Activated CD8-positive, alpha-beta memory T cell treated with anti-CD3 and anti-CD28 coated beads, Interleukin-2, amount 10 ng/mL, durations not matched to agents 7 days and 5 days (primary cell): ENCODE data around the gene WDR4. TPM values are rescaled to one million over a fixed set of nuclear protein-coding genes. Genes with fewer than 3 reads are reported as not detected.
"Not testable (repeated sequence)": the region's sequence is repeated elsewhere in the genome, so short reads cannot be mapped to it uniquely, and the experiment has no call there.

Experiments
- ATAC-seq: fragments of 150-1000 bp; cut with Tn5 transposase; one replicate; pipeline ENCODE4 v1.10.0; 2021; ENCODE audit warnings: moderate library complexity
- CTCF ChIA-PET: fragments of 350-600 bp; sonication (Branson Sonifier 250); formaldehyde crosslinking; loops from one replicate; lab custom pipeline; 2021; ENCODE audit warnings: antibody characterized with exemption; lab: Charles Lee
- DNase-seq: peaks from one replicate; pipeline ENCODE4 v3.0.0-alpha.2; 2020
- H3K27ac Mint-ChIP-seq: one replicate; pipeline ENCODE4 v1.8.0; 2021; ENCODE audit warnings: mild to moderate bottlenecking, mixed read lengths
- H3K27me3 Mint-ChIP-seq: one replicate; pipeline ENCODE4 v1.8.0; 2021; ENCODE audit warnings: mixed read lengths
- H3K36me3 Mint-ChIP-seq: one replicate; pipeline ENCODE4 v1.8.0; 2021; ENCODE audit warnings: mild to moderate bottlenecking, mixed read lengths
- H3K4me1 Mint-ChIP-seq: one replicate; pipeline ENCODE4 v1.8.0; 2021; ENCODE audit warnings: mixed read lengths
- H3K4me3 Mint-ChIP-seq: one replicate; pipeline ENCODE4 v1.8.0; 2021; ENCODE audit warnings: mild to moderate bottlenecking, moderate library complexity, mixed read lengths
- H3K9me3 Mint-ChIP-seq: one replicate; pipeline ENCODE4 v1.8.0; 2022; ENCODE audit warnings: low read depth, mixed read lengths
- total RNA-seq, 2 experiments: library from RNA; stranded (reverse); gene quantifications; one replicate each; pipeline ENCODE4 v1.2.3, GENCODE V29; 2021

Gene WDR4
- total RNA-seq, 2 experiments from 2014 or later = 39.7 to 43.6 TPM

- Mint-ChIP-seq H3K9me3 (no peaks in the 10 kb centered on the region), H3K4me1 (no peaks in the 10 kb centered on the region), H3K4me3 (no peak overlapping the region), H3K27me3 (no peaks in the 10 kb centered on the region), H3K36me3 (peaks cover 30% of the 10 kb centered on the region), H3K27ac (no peak overlapping the region)
- ATAC-seq = no peak
- CTCF ChIA-PET = interaction anchor here (1.2 kb wide), 1 partner anchor 312 kb away, joined by 5 read pairs; no protein-coding TSS in a partner anchor
- no peak for DNase-seq
These were observed 25.9 kb upstream of the WDR4 start for GRCh38 chr21:42905195-42905594.

GRCh38 chr21:42903817-42904216 is 24.5 kb upstream of the WDR4 start:
- H3K36me3 Mint-ChIP-seq = peaks cover 28% of the 10 kb centered on the region

DNA sequence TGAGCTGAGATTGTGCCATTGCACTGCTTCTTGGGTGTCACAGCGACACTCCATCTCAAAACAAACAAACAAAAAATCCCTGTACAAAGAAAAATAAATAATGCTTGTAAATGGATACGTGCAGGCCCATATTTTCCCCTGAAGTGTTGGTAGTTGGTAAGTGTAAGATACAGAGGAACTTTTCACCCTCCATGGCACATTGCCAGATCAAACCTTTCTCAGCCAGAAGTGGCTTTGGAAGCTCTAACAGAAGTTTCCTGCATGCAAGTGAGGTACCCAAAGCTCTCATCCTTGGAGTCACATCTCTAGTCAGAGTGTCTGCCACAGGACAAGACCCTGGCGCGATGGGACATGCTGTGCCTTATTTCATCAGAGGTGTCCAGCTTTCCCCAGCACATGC is 21.1 kb upstream of the WDR4 start:
- Mint-ChIP-seq H3K27me3 (no peaks in the 10 kb centered on the region), H3K36me3 (peaks cover 29% of the 10 kb centered on the region), H3K4me3 (no peak overlapping the region), H3K9me3 (no peaks in the 10 kb centered on the region), H3K4me1 (no peaks in the 10 kb centered on the region), H3K27ac (no peak overlapping the region)
- ATAC-seq = no peak
- DNase-seq = no peak
- CTCF ChIA-PET = interaction anchor here (1.4 to 1.9 kb wide), 2 partner anchors 8 to 11 kb away, joined by 3 to 4 read pairs; partner anchors contain the start of gene NDUFV3

More at GRCh38 chr21:42903817-42904216, 24.5 kb upstream of the WDR4 start:
- no peaks in the 10 kb centered on the region for H3K9me3 Mint-ChIP-seq
- CTCF ChIA-PET = no interaction called here
- ATAC-seq = no peak
- no peak for DNase-seq
- no peaks in the 10 kb centered on the region for H3K4me1 Mint-ChIP-seq
- no peak overlapping the region for H3K4me3 Mint-ChIP-seq
- no peak overlapping the region for H3K27ac Mint-ChIP-seq
- H3K27me3 Mint-ChIP-seq = no peaks in the 10 kb centered on the region

- Mint-ChIP-seq H3K27ac (peak within 1 kb of the TSS; percentile 91), H3K36me3 (peaks cover 6% of the 10 kb centered on the region), H3K4me3 (peak within 1 kb of the TSS; percentile 84), H3K27me3 (no peaks in the 10 kb centered on the region), H3K4me1 (peaks cover 9% of the 10 kb centered on the region), H3K9me3 (no peaks in the 10 kb centered on the region)
- CTCF ChIA-PET = interaction anchor here (1.1 to 1.5 kb wide), 4 partner anchors 8 to 300 kb away, joined by 3 to 6 read pairs (median 4); no protein-coding TSS in a partner anchor
- ATAC-seq (peak; percentile 95), DNase-seq (peak; percentile 100)
These were observed 13.8 kb upstream of the WDR4 start, which contains the start of gene NDUFV3 for GRCh38 chr21:42892931-42893755. TSS of gene NDUFV3 (plus strand) at chr21:42893309. CDS start at chr21:42893334, 25 bp downstream.

DNA sequence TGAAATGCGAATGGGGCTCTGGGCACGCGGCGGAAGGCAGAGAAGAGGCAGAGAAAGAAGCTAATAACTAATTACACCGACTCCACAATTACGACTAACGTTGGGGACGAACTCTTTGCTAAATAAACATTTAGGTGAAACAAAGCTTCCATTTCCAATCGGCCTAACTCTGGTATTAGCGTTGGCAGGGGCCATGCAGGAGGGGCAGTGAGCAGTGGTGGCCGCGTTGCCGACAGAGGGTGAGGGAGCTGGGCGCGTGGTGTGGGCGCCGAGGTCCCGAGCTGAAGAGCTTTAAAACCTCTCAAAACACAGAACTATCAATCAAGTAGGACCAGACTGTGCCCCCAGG is 13.2 kb upstream of the WDR4 start:
- Mint-ChIP-seq H3K36me3 (peaks cover 2% of the 10 kb centered on the region), H3K27me3 (no peaks in the 10 kb centered on the region), H3K9me3 (no peaks in the 10 kb centered on the region), H3K4me3 (peak overlapping the region; percentile 84), H3K27ac (peak overlapping the region; percentile 91), H3K4me1 (peaks cover 9% of the 10 kb centered on the region)
- CTCF ChIA-PET = interaction anchor here (1.1 to 1.5 kb wide), 3 partner anchors 8 to 53 kb away, joined by 3 to 6 read pairs (median 4); no protein-coding TSS in a partner anchor
- ATAC-seq (no peak), DNase-seq (no peak)

DNA sequence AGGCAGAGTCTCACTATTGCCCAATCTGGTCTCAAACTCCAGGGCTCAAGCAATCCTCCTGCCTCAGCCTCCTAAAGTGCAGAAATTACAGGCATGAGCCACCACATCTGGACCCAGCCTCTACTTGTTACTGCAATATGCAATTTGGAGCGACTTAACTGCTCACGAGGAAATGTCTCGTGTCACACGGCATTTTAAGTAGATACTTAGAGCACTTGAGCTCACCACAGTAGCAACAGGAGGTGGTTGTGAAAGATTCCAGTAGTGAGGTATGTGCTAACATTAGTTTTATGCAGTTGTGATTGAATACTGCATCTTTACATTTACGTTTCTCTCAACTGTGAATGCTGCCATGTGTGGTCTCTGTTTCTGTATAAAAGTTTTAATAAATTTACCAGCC is 8.0 kb upstream of the WDR4 start:
- no peaks in the 10 kb centered on the region for H3K27me3 Mint-ChIP-seq
- ATAC-seq (no peak), DNase-seq (no peak)
- H3K4me3 Mint-ChIP-seq = no peak overlapping the region
- H3K36me3 Mint-ChIP-seq = no peaks in the 10 kb centered on the region
- no peak overlapping the region for H3K27ac Mint-ChIP-seq
- CTCF ChIA-PET = no interaction called here
- H3K9me3 Mint-ChIP-seq = no peaks in the 10 kb centered on the region
- H3K4me1 Mint-ChIP-seq = peaks cover 2% of the 10 kb centered on the region

GRCh38 chr21:42883921-42884320 is 4.6 kb upstream of the WDR4 start:
- Mint-ChIP-seq H3K4me3 (no peak overlapping the region), H3K4me1 (peaks cover 17% of the 10 kb centered on the region), H3K27ac (no peak overlapping the region), H3K27me3 (peaks cover 2% of the 10 kb centered on the region), H3K36me3 (peaks cover 6% of the 10 kb centered on the region), H3K9me3 (no peaks in the 10 kb centered on the region)
- ATAC-seq = no peak
- CTCF ChIA-PET = no interaction called here
- DNase-seq = no peak

- peaks cover 12% of the 10 kb centered on the region for H3K36me3 Mint-ChIP-seq
- no peaks in the 10 kb centered on the region for H3K9me3 Mint-ChIP-seq
- peak overlapping the region; percentile 92 for H3K4me3 Mint-ChIP-seq
- peaks cover 2% of the 10 kb centered on the region for H3K27me3 Mint-ChIP-seq
- DNase-seq (no peak), ATAC-seq (no peak)
- CTCF ChIA-PET = interaction anchor here (1.1 kb wide), 1 partner anchor 13 kb away, joined by 6 read pairs; the partner anchor contains the start of gene NDUFV3
- H3K4me1 Mint-ChIP-seq = peaks cover 29% of the 10 kb centered on the region
- peak overlapping the region; percentile 95 for H3K27ac Mint-ChIP-seq
These were observed 1.0 kb upstream of the WDR4 start for GRCh38 chr21:42880352-42880751.

DNA sequence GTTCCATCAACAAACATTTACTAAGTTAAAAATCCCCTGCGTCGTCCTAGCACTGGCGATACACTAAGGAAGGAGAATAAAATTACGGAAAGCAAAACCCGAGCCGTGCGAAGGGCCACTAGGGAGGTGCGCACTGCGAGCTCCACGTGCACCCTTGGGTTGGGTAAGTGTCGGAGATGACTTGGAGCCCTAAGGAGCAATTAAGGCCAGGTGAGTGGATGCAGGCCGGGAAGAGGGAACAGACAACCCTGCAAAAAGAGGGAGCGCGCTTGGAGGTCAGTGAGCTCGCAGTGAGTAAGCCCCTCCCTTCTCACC is 704 bp downstream of the WDR4 start:
- Mint-ChIP-seq H3K9me3 (no peaks in the 10 kb centered on the region), H3K4me3 (peak overlapping the region; percentile 92), H3K4me1 (peaks cover 29% of the 10 kb centered on the region), H3K27ac (peak overlapping the region; percentile 95), H3K36me3 (peaks cover 22% of the 10 kb centered on the region), H3K27me3 (peaks cover 2% of the 10 kb centered on the region)
- ATAC-seq (peak; percentile 9), DNase-seq (no peak)
- CTCF ChIA-PET = interaction anchor here (0.8 to 1.3 kb wide), 2 partner anchors 12 to 285 kb away, joined by 3 to 6 read pairs; no protein-coding TSS in a partner anchor

DNA sequence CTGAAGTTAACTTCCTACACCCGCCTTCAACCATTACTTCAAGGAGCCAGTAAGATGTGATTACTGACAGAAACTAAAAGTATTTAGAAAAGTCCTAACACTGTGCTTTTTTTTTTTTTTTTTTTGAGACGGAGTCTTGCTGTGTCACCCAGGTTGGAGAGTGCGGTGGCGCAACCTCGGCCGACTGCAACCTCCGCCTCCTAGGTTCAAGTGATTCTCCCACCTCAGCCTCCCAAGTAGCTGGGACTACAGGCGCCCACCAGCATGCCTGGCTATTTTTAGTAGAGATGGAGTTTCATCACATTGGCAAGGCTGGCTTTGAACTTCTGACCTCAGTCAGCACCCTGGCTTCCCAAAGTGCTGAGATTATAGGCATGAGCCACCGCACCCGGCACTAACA is 3.5 kb downstream of the WDR4 start:
- H3K36me3 Mint-ChIP-seq = peaks cover 32% of the 10 kb centered on the region
- CTCF ChIA-PET, H3K4me3 Mint-ChIP-seq, DNase-seq, H3K27me3 Mint-ChIP-seq, H3K9me3 Mint-ChIP-seq, ATAC-seq, H3K27ac Mint-ChIP-seq: not testable (repeated sequence)
- peaks cover 24% of the 10 kb centered on the region for H3K4me1 Mint-ChIP-seq

DNA sequence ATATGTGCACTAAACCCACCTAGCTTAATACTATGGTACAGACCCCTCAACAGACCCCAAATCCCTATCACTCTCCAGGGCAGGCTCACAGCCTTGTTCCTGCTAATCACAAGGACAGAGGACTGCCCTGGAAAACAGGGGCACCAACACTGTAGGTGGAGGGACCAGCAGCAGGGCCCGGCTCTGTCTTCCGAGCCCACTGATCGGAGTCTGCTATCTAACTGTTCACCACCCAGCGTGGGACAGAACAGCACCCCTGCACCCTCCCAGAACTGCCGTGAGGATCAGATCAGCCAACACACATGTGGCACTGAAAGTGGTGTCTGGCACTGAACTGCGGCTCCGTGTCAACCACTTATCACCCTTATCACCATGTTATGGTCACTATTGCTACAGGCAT is 6.2 kb downstream of the WDR4 start:
- Mint-ChIP-seq H3K27ac (peak overlapping the region; percentile 25), H3K27me3 (no peaks in the 10 kb centered on the region), H3K4me1 (peaks cover 10% of the 10 kb centered on the region), H3K9me3 (no peaks in the 10 kb centered on the region), H3K4me3 (no peak overlapping the region), H3K36me3 (peaks cover 46% of the 10 kb centered on the region)
- CTCF ChIA-PET = no interaction called here
- ATAC-seq (no peak), DNase-seq (no peak)

GRCh38 chr21:42868196-42868595 is 11.1 kb downstream of the WDR4 start:
- DNase-seq (no peak), ATAC-seq (no peak)
- no peak overlapping the region for H3K4me3 Mint-ChIP-seq
- H3K27me3 Mint-ChIP-seq = no peaks in the 10 kb centered on the region
- CTCF ChIA-PET = no interaction called here
- no peak overlapping the region for H3K27ac Mint-ChIP-seq
- H3K9me3 Mint-ChIP-seq = no peaks in the 10 kb centered on the region
- peaks cover 9% of the 10 kb centered on the region for H3K4me1 Mint-ChIP-seq
- peaks cover 43% of the 10 kb centered on the region for H3K36me3 Mint-ChIP-seq

- CTCF ChIA-PET = interaction anchor here (0.8 kb wide), 1 partner anchor 10 kb away, joined by 3 read pairs; no protein-coding TSS in a partner anchor
These were observed 13.6 kb downstream of the WDR4 start for GRCh38 chr21:42865776-42866160.

More at GRCh38 chr21:42865776-42866160, 13.6 kb downstream of the WDR4 start:
- Mint-ChIP-seq H3K27ac (no peak overlapping the region), H3K4me1 (peaks cover 9% of the 10 kb centered on the region), H3K4me3 (no peak overlapping the region), H3K27me3 (no peaks in the 10 kb centered on the region), H3K9me3 (no peaks in the 10 kb centered on the region), H3K36me3 (peaks cover 38% of the 10 kb centered on the region)
- ATAC-seq = no peak
- no peak for DNase-seq
